GM21723 (cell line): ENCODE results near the gene NUDT13.
"Not testable (repeated sequence)": the region's sequence is repeated elsewhere in the genome, so short reads cannot be mapped to it uniquely, and the experiment has no call there.

Source experiments
- ATAC-seq: cut with Tn5 transposase; IDR thresholded peaks from one replicate; pipeline ENCODE4 v1.9.1; 2021; ENCODE audit warnings: mild to moderate bottlenecking, moderate library complexity; ENCODE audit not compliant: unreplicated experiment

The NUDT13 gene

GRCh38 chr10:73097305-73097670 lies 13.0 kb upstream of the NUDT13 start:
- no peak for ATAC-seq

GRCh38 chr10:73099141-73099540 lies 11.1 kb upstream of the NUDT13 start:
- ATAC-seq = no peak

GRCh38 chr10:73106301-73106700 lies 4.0 kb upstream of the NUDT13 start:
- ATAC-seq = no peak

- ATAC-seq = not testable (repeated sequence)
These were observed 1.0 kb upstream of the NUDT13 start for GRCh38 chr10:73109248-73109652.

GRCh38 chr10:73112032-73112431 lies 1.8 kb downstream of the NUDT13 start:
- ATAC-seq = not testable (repeated sequence)

GRCh38 chr10:73113551-73113950 lies 3.3 kb downstream of the NUDT13 start:
- no peak for ATAC-seq

- ATAC-seq = no peak
These were observed 5.8 kb downstream of the NUDT13 start for GRCh38 chr10:73116017-73116416.

GRCh38 chr10:73117976-73118743 lies 7.9 kb downstream of the NUDT13 start:
- peak; percentile 87 for ATAC-seq

GRCh38 chr10:73119457-73119856 lies 9.2 kb downstream of the NUDT13 start:
- no peak for ATAC-seq

GRCh38 chr10:73119952-73120351 lies 9.7 kb downstream of the NUDT13 start:
- no peak for ATAC-seq

GRCh38 chr10:73126343-73126742 lies 16.1 kb downstream of the NUDT13 start:
- ATAC-seq = no peak

- ATAC-seq = no peak
These were observed 21.0 kb downstream of the NUDT13 start for GRCh38 chr10:73131301-73131700.

GRCh38 chr10:73131913-73132686 lies 21.8 kb downstream of the NUDT13 start:
- no peak for ATAC-seq

GRCh38 chr10:73134727-73135126 lies 24.5 kb downstream of the NUDT13 start:
- ATAC-seq = no peak

GRCh38 chr10:73136627-73137026 lies 26.4 kb downstream of the NUDT13 start:
- ATAC-seq = no peak

- ATAC-seq = no peak
These were observed 29.0 kb downstream of the NUDT13 start for GRCh38 chr10:73139251-73139650.

- no peak for ATAC-seq
These were observed 31.3 kb downstream of the NUDT13 start for GRCh38 chr10:73141603-73142002.

- not testable (repeated sequence) for ATAC-seq
These were observed 40.6 kb downstream of the NUDT13 start for GRCh38 chr10:73150633-73151413.

- ATAC-seq = no peak
These were observed 41.8 kb downstream of the NUDT13 start for GRCh38 chr10:73152009-73152408.

- no peak for ATAC-seq
These were observed 45.8 kb downstream of the NUDT13 start for GRCh38 chr10:73156054-73156453.

- ATAC-seq = no peak
These were observed 48.9 kb downstream of the NUDT13 start for GRCh38 chr10:73159038-73159648.
